GM18505 (cell line): ENCODE measurements around the gene SCN10A.

Source experiments
- ATAC-seq: cut with Tn5 transposase; IDR thresholded peaks from one replicate; pipeline ENCODE4 v1.9.1; 2021; ENCODE audit not compliant: unreplicated experiment
- POLR2A ChIP-seq: IDR thresholded peaks from 4 replicates; pipeline ENCODE4 v1.6.1; 2011; ENCODE audit warnings: borderline replicate concordance; ENCODE audit not compliant: insufficient read depth, insufficient read length; ENCODE audit errors: extremely low read depth

The SCN10A gene

GRCh38 chr3:38816026-38816425, at the start of gene SCN10A:
Gene SCN10A (minus strand): TSS chr3:38816217. CDS start chr3:38794010, 22,207 bp downstream.
- no peak for TF ChIP-seq POLR2A
- ATAC-seq, result no peak

GRCh38 chr3:38853011-38853410, 37.0 kb upstream of the SCN10A start:
- no peak for ATAC-seq
- TF ChIP-seq POLR2A, result no peak

GRCh38 chr3:38843898-38844297, 27.9 kb upstream of the SCN10A start:
- TF ChIP-seq POLR2A, result no peak
- no peak for ATAC-seq

- TF ChIP-seq POLR2A, result no peak
- no peak for ATAC-seq
Measured at GRCh38 chr3:38842266-38842965, 26.4 kb upstream of the SCN10A start.

- TF ChIP-seq POLR2A, result no peak
- no peak for ATAC-seq
Measured at GRCh38 chr3:38840987-38841386, 25.0 kb upstream of the SCN10A start.

- ATAC-seq, result no peak
- no peak for TF ChIP-seq POLR2A
Measured at GRCh38 chr3:38837358-38837757, 21.3 kb upstream of the SCN10A start.

- TF ChIP-seq POLR2A, result no peak
- no peak for ATAC-seq
Measured at GRCh38 chr3:38836561-38836960, 20.5 kb upstream of the SCN10A start.

GRCh38 chr3:38835939-38836338, 19.9 kb upstream of the SCN10A start:
- TF ChIP-seq POLR2A, result no peak
- no peak for ATAC-seq

- TF ChIP-seq POLR2A, result no peak
- no peak for ATAC-seq
Measured at GRCh38 chr3:38834717-38835116, 18.7 kb upstream of the SCN10A start.

- TF ChIP-seq POLR2A, result no peak
- no peak for ATAC-seq
Measured at GRCh38 chr3:38834110-38834509, 18.1 kb upstream of the SCN10A start.

- no peak for ATAC-seq
- TF ChIP-seq POLR2A, result no peak
Measured at GRCh38 chr3:38829404-38829803, 13.4 kb upstream of the SCN10A start.

- TF ChIP-seq POLR2A, result no peak
Measured at GRCh38 chr3:38828681-38829080, 12.7 kb upstream of the SCN10A start.

GRCh38 chr3:38827791-38828190, 11.8 kb upstream of the SCN10A start:
- TF ChIP-seq POLR2A, result no peak
- no peak for ATAC-seq

More at GRCh38 chr3:38828681-38829080, 12.7 kb upstream of the SCN10A start:
- ATAC-seq, result no peak

- no peak for TF ChIP-seq POLR2A
Measured at GRCh38 chr3:38826001-38826400, 10.0 kb upstream of the SCN10A start.

More at GRCh38 chr3:38826001-38826400, 10.0 kb upstream of the SCN10A start:
- ATAC-seq, result no peak
